Measurements from ENCODE around the gene TP63.

GRCh38 chr3:189868061-189868460 is 236.9 kb downstream of the TP63 start:
- TF ChIP-seq CTCF (IDR thresholded peaks at IDR 0.05; ENCODE audit: low read length) (no peak), EZH2 (IDR thresholded peaks at IDR 0.05; ENCODE audit: borderline replicate concordance, low read length) (no peak)
